Epithelial cell of esophagus (primary cell): ENCODE data around the gene CAMSAP1.

Experiments
- DNase-seq: peaks from one replicate; pipeline ENCODE4 v3.0.0; 2010; ENCODE audit warnings: low read depth
- H3K4me3 ChIP-seq: 2 replicates; pipeline ENCODE4 v1.5.1; 2011; ENCODE audit warnings: mild to moderate bottlenecking, low read length, control low read depth
- TF ChIP-seq, protein P1 (sequence below): IDR thresholded peaks from 2 replicates; pipeline ENCODE4 v1.5.1; 2011; ENCODE audit warnings: low read depth, mild to moderate bottlenecking, low read length, control low read depth, inconsistent platforms; ENCODE audit not compliant: insufficient read depth; ENCODE audit errors: missing control alignments

The CAMSAP1 gene

DNA sequence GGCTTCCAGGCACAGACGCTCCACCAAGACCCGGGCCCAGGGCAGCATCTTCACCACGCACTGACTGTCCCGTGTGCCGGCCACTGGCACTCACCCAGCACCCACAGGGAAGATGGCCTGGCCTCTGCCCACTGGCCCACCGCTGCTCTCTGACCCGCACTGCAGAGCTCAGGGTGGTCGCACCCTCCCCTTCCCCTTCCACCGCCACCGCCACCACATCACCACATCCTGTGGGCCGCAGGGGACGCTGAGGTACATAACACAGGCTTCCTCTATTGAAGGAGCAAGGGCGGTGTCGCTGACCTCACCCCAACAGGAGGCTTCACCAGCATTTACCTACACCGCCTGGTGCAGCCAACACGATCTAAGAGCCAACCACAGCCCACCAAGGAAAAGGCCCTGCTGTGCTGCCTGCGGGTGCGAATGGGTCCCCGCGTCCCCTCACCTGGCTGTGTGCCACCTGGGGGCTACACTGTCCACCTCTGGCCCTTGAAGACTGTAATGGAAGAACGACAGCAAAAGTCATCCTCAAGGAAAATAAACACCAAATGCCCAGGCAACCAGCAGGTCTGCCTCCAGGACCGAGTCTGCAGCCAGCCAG lies 101.8 kb downstream of the CAMSAP1 start:
- no peak for DNase-seq
- TF ChIP-seq, protein P1, sequence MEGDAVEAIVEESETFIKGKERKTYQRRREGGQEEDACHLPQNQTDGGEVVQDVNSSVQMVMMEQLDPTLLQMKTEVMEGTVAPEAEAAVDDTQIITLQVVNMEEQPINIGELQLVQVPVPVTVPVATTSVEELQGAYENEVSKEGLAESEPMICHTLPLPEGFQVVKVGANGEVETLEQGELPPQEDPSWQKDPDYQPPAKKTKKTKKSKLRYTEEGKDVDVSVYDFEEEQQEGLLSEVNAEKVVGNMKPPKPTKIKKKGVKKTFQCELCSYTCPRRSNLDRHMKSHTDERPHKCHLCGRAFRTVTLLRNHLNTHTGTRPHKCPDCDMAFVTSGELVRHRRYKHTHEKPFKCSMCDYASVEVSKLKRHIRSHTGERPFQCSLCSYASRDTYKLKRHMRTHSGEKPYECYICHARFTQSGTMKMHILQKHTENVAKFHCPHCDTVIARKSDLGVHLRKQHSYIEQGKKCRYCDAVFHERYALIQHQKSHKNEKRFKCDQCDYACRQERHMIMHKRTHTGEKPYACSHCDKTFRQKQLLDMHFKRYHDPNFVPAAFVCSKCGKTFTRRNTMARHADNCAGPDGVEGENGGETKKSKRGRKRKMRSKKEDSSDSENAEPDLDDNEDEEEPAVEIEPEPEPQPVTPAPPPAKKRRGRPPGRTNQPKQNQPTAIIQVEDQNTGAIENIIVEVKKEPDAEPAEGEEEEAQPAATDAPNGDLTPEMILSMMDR = no peak
- no peak overlapping the region for H3K4me3 ChIP-seq

DNA sequence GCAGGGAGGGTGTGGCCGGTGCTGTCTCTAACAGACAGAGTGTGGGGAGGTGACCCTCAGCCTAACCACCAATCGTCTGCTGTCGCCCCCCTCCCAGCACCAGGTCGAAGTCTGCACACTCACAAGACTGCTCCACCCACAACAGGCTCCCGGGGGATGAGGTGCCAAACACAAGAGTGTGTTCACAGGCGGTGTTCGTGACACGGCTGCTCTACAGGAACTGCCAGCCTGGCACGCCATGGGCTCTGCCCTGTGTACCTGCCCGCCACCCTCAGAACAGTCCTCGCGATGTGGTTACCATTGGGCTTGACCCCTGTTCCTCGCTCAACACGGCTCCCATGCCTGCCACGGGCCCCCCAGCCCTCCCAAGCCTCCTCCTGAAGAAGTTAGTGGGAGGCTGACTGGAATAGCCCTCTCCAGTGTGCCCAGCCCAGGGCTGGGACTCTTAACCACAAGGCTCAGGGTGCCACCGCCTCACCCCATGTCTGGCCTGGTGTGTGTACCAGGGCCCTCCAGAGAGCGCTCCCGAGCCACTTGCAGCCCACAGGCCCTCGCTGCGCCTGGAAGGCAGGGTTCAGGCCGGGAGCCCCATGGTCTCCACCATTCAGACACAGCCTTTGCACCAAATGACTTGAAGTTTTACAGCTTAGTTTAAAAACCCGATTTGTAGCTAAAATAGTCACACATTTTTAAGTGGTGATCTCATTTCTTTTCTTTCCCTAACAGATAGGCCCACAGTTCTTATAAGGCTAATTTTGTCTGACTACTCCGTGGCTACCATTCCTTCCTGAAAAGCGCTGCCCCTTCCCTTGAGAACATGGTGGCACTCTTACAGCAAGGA lies 102.5 kb downstream of the CAMSAP1 start:
- TF ChIP-seq, protein P1 = no peak
- DNase-seq = no peak
- H3K4me3 ChIP-seq = no peak overlapping the region

DNA sequence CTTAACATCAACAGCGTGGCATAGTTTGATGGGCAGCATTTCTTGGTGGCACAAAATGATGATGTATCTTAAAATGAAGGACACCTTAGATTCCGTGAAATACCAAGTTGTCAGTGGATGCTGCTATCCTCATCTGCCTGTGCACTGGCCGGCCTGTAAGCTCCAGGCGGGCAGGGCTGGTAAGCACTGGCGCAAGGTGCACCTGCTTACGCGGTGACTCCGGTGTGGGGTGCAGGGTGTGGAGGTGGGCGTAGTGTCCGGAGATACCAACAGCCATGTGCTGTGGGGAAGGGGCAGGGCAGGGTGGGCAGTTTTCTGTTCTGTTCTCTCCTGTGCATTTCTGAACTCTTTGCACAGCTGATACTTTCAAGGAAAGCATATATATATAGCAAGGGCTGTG lies 103.9 kb downstream of the CAMSAP1 start:
- TF ChIP-seq, protein P1 = no peak
- no peak overlapping the region for H3K4me3 ChIP-seq
- no peak for DNase-seq

DNA sequence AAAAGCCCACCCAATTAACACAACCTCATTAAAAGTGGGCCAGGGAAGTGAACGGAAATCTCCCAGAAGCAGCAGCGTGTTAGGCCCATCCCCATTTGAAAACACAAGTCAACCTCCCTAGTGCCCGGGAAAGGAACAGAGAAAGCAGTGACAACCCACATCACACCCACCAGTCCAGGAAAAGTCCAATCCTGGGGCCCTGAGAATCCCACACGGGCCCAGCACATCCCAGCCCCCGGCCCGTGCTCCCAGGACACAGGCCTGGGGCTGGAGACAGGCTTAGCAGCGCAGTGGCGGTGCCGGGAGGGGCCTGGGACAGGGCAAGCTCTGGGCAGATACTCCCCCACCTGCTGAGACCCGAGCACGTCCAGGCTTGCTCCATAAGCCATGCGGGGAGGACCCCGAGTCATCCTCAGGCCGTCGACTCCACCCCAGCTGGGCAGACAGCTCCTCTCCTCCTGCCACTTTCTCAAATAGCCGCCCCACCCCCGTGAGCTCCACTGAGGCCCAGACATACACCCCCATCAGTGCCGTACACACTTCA lies 104.4 kb downstream of the CAMSAP1 start:
- no peak overlapping the region for H3K4me3 ChIP-seq
- TF ChIP-seq, protein P1 = no peak
- no peak for DNase-seq

DNA sequence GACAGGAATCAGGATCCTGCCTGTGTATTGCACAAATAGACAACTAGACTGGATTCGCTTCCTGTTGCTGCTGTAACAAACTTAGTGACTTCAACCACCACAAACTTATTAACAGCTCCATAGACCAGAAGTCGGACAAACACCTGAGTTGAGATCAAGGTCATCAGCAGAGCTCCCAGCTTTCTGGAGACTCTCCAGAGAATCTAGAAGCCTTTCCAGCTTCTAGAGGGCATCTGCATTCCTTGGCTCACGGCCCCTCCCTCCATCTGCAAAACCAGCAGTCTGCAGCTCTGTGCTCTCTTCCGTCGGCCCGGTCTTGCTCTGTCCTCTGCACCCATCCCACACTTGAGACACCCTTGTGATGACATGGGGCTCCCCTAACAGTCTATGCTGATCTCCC lies 106.3 kb downstream of the CAMSAP1 start:
- TF ChIP-seq, protein P1 = no peak
- no peak overlapping the region for H3K4me3 ChIP-seq
- no peak for DNase-seq

DNA sequence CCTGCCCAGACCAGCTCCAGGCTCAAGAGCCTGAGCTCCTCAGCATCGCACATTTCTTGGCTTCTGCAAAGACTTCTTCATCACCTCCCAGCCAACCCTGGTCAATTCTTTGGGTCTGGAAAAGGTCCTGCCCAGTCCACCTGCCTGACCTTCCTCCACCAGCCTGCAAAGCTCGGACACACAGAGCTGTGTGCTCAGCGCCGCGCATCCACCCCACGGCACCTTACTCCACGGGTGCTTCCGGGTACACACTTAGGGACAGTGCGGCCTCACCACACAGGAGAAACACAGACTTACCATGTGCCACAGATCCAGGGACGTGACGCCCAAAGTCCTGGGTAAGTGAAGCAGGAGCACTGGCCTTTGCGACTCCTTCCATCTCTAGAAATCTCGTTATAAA lies 108.1 kb downstream of the CAMSAP1 start:
- no peak overlapping the region for H3K4me3 ChIP-seq
- TF ChIP-seq, protein P1 = no peak
- DNase-seq = no peak

DNA sequence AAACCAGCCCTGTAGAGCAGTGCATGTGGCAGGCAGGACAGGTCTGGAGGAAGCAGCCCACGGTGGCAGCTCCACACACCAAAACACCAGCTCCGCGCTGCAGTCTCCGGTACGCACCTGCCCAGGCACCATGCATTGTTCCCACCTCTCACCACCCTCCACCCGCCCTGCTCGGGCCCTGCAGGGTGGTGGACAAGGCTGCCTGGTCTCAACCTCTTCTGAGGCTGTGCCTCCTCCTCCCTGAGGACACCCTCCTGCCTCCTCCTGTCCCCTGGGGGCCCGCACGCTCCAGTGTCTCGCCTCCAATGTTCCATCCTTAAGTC lies 109.1 kb downstream of the CAMSAP1 start:
- H3K4me3 ChIP-seq = no peak overlapping the region
- no peak for DNase-seq
- TF ChIP-seq, protein P1 = no peak
